Body of pancreas (tissue), 4 donors: ENCODE measurements around the gene ASIC2. TPM values are rescaled to one million over a fixed set of nuclear protein-coding genes. Genes with fewer than 3 reads are reported as not detected.

Experiments used
- ATAC-seq: fragments of 150-250 bp; one replicate; pipeline ENCODE4 v1.9.1; 2016
- DNase-seq, 4 donors: peaks; one replicate each; pipeline ENCODE4 v3.0.0-alpha.2; 2019
- H3K27ac ChIP-seq, 4 donors: fragments of 200-600 bp; sonication (generic); 1 replicate in 3 of 4; 2 replicates in 1 of 4; pipeline versions ENCODE4 v1.5.1 to v1.6.1; 2016 to 2019; ENCODE audit warnings: mild to moderate bottlenecking in 1 of 4, mixed read lengths in 1 of 4, moderate library complexity in 1 of 4
- H3K27me3 ChIP-seq, 2 donors: fragments of 200-600 bp; sonication (generic); one replicate each; pipeline ENCODE4 v1.6.0; 2016; ENCODE audit warnings: mild to moderate bottlenecking in 1 of 2
- H3K36me3 ChIP-seq, 2 donors: fragments of 200-600 bp; sonication (generic); replicated peaks in 1 of 2; 2 replicates each; pipeline ENCODE4 v1.5.1; 2016; ENCODE audit warnings: low read depth in 2 of 2; ENCODE audit not compliant: insufficient read depth in 1 of 2
- H3K4me1 ChIP-seq: fragments of 200-600 bp; sonication (generic); one replicate; pipeline ENCODE4 v1.6.0; 2016
- H3K4me3 ChIP-seq, 2 donors: fragments of 200-600 bp; sonication (generic); 1 replicate in 1 of 2; 2 replicates in 1 of 2; pipeline ENCODE4 v1.5.1; 2016 to 2019
- H3K9me3 ChIP-seq, 3 donors: fragments of 200-600 bp; sonication (generic); 1 replicate in 2 of 3; 2 replicates in 1 of 3; pipeline ENCODE4 v1.5.1; 2016
- POLR2A ChIP-seq, 3 donors: fragments of 450-650 bp; IDR thresholded peaks; one replicate each; pipeline ENCODE4 v1.6.1; 2016; ENCODE audit warnings: antibody characterized with exemption in 3 of 3, mild to moderate bottlenecking in 2 of 3
- WGBS, 2 donors: methylation state at CpG; one replicate each; pipeline ENCODE4 v1.1.5; 2017; 5-methylcytosine and 5-hydroxymethylcytosine counted together
- intact Hi-C: fragments of 100-400 bp; cut with DNase I; formaldehyde crosslinking; loops from one replicate; pipeline ENCODE4 v1.15.1; 2023
- total RNA-seq, 2 donors: library from RNA; depleted of rRNA; stranded (reverse); fragments of >200 nt; gene quantifications; one replicate each; pipeline ENCODE4 v1.1.0, GENCODE V29; 2016
- TF ChIP-seq, protein P1 (sequence below), 7 experiments: fragments of 450-650 bp in 4 of 7; fragments of 200-600 bp in 3 of 7; sonication (generic) in 3 of 7; IDR thresholded peaks; one replicate each; pipeline ENCODE4 v1.5.1; 2016 to 2019; ENCODE audit warnings: antibody characterized with exemption in 7 of 7

ASIC2 gene
- total RNA-seq, 2 donors from 2014 or later = not detected

GRCh38 chr17:33109336-33110072, 183.6 kb downstream of the ASIC2 start:
- Histone ChIP-seq H3K9me3 (no peaks in the 10 kb centered on the region), H3K4me1 (no peaks in the 10 kb centered on the region), H3K4me3 (no peak overlapping the region), H3K36me3 (no peaks in the 10 kb centered on the region), H3K27me3 (no peaks in the 10 kb centered on the region), H3K27ac (no peak overlapping the region)
- ATAC-seq = no peak
- no peak for TF ChIP-seq POLR2A (IDR thresholded peaks at IDR 0.05)
- TF ChIP-seq, protein P1, sequence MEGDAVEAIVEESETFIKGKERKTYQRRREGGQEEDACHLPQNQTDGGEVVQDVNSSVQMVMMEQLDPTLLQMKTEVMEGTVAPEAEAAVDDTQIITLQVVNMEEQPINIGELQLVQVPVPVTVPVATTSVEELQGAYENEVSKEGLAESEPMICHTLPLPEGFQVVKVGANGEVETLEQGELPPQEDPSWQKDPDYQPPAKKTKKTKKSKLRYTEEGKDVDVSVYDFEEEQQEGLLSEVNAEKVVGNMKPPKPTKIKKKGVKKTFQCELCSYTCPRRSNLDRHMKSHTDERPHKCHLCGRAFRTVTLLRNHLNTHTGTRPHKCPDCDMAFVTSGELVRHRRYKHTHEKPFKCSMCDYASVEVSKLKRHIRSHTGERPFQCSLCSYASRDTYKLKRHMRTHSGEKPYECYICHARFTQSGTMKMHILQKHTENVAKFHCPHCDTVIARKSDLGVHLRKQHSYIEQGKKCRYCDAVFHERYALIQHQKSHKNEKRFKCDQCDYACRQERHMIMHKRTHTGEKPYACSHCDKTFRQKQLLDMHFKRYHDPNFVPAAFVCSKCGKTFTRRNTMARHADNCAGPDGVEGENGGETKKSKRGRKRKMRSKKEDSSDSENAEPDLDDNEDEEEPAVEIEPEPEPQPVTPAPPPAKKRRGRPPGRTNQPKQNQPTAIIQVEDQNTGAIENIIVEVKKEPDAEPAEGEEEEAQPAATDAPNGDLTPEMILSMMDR (IDR thresholded peaks at IDR 0.05) = no peak
- intact Hi-C loops = no loop called here
- DNase-seq = no peak
- 54 to 55% methylated on average over 5 of the region's 5 CpGs for WGBS, 2 donors

DNA sequence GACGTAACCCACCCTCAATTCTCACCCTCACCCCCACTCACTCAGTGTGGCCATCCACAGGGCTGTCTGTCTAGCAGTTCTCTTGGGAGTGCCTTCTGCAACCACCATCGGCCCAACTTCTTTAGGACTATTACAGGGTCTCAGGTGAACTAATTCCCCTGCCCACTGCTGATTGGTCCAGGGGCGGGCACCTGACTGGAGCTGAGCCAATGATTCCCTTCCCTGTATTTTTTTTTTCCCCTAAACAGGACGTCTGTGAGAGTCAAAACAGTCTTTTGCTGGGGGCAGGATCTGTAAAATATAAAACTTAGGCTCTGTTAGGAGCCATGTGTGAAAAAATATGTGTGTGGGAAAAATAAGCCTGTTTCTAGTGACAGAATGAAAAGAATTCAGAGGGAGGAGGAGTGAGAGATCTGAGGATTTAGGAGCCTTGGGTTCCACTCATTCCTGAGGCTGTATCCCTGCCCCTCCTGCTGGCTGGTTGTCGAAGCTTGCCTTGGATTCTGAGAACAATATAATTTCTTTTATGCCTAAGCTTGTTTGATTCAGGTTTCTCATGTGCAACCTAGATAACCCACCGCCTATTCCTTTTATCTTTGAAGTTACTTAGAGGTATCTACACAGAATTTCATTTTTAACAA, 186.4 kb downstream of the ASIC2 start:
- H3K36me3 ChIP-seq = no peaks in the 10 kb centered on the region
- H3K9me3 ChIP-seq = no peaks in the 10 kb centered on the region
- no peaks in the 10 kb centered on the region for H3K27me3 ChIP-seq
- H3K4me3 ChIP-seq = no peak overlapping the region
- no peak for TF ChIP-seq POLR2A (IDR thresholded peaks at IDR 0.05)
- TF ChIP-seq, protein P1 (IDR thresholded peaks at IDR 0.05) = no peak
- WGBS, 2 donors = 47 to 49% methylated on average over 6 of the region's 6 CpGs
- ATAC-seq (no peak), DNase-seq (no peak)
- intact Hi-C loops = no loop called here
- no peak overlapping the region for H3K27ac ChIP-seq
- no peaks in the 10 kb centered on the region for H3K4me1 ChIP-seq

DNA sequence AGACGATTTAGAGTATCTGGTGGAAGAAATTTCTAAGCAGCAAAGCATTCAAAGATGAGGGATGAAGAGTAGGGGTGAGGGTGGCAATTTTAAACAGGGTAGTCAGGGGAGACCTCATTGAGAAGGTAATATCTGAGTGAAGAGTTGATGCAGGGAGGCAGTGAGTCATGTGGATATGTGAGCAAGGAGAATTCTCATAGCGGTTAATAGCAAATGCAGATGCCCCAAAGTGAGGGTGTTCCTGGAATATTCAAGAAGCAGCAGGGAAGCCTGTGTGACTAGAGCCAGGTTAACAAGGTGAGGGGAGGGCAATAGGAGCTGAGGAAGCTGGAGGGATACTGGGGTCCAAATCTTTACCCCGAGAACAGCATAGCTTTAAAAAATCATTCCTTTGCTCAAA, 187.2 kb downstream of the ASIC2 start:
- H3K9me3 ChIP-seq = no peaks in the 10 kb centered on the region
- WGBS, 2 donors = 55 to 64% methylated on average over 3 of the region's 3 CpGs
- no peaks in the 10 kb centered on the region for H3K36me3 ChIP-seq
- no peaks in the 10 kb centered on the region for H3K4me1 ChIP-seq
- H3K27me3 ChIP-seq = no peaks in the 10 kb centered on the region
- intact Hi-C loops = no loop called here
- no peak for TF ChIP-seq POLR2A (IDR thresholded peaks at IDR 0.05)
- TF ChIP-seq, protein P1 (IDR thresholded peaks at IDR 0.05) = no peak
- no peak overlapping the region for H3K4me3 ChIP-seq
- no peak for ATAC-seq
- no peak overlapping the region for H3K27ac ChIP-seq
- no peak for DNase-seq

DNA sequence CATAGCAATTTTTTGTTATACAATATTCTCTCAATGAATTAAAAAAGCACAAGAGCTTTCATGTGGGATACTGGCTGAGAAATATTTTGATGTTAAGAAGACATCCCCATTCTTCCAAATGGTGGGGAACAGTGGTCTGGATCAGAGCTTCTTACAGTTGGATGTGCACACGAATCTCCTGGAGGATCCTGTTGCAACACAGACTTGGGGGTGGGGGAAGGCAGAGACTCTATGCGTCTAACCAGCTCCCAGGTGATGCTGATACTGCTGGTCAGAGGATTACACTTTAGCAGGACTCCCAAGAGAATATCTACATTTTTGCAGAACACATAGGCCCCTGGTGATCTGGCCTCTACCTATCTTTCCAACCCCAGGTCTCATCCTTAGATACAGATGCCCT, 193.2 kb downstream of the ASIC2 start:
- Histone ChIP-seq H3K27ac (no peak overlapping the region), H3K4me3 (no peak overlapping the region), H3K27me3 (no peaks in the 10 kb centered on the region), H3K4me1 (no peaks in the 10 kb centered on the region), H3K36me3 (no peaks in the 10 kb centered on the region), H3K9me3 (no peaks in the 10 kb centered on the region)
- ATAC-seq = no peak
- DNase-seq = no peak
- TF ChIP-seq POLR2A (IDR thresholded peaks at IDR 0.05) = no peak
- TF ChIP-seq, protein P1 (IDR thresholded peaks at IDR 0.05) = no peak
- intact Hi-C loops = no loop called here
- WGBS, 2 donors = 64 to 69% methylated on average over 2 of the region's 2 CpGs
